NCI-H774 (cell line): ENCODE measurements around the gene PRKG1.
"Not testable (repeated sequence)": the region's sequence is repeated elsewhere in the genome, so short reads cannot be mapped to it uniquely, and the experiment has no call there.

ENCODE experiments used
- DNase-seq: peaks from one replicate; lab custom pipeline; 2025; lab: John Stamatoyannopoulos, UW

Gene PRKG1

DNA sequence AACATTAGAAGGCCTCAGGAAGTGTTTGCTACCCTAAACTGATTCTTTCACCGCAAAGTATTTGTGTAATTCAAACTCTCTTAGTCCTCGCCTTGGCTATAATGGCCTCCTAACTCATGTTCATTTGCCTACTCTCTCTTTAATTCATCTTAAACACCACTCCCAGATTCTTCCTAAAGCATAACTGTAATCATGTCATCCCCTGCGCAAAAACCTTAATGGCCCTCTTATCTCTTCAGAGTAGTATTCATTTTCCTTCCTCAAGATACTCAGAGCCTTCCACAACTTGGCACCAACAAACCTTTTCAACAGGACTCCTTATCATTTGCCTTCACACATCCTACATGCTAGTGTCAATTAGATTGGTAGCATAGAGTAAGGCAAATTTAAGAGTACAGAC is 582.2 kb downstream of the PRKG1 start:
- no peak for DNase-seq

DNA sequence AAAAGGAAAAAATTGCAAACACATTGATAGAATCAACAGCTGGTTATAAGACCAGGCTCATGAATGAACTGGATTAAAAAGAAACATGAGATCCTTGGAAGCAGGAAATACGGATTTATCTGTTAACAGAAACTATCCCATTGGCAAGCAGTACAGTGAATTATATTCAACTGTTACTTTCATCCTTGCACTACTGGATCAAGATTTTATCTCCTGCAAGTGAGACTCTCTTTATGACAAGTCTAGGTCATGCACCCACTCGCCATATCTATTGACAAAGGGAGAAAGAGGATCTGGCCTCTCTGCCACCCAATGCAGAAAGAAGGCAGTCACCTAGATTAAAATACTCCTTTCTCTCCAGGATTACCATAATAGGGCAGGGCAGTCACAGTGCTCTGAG is 583.7 kb downstream of the PRKG1 start:
- no peak for DNase-seq

DNA sequence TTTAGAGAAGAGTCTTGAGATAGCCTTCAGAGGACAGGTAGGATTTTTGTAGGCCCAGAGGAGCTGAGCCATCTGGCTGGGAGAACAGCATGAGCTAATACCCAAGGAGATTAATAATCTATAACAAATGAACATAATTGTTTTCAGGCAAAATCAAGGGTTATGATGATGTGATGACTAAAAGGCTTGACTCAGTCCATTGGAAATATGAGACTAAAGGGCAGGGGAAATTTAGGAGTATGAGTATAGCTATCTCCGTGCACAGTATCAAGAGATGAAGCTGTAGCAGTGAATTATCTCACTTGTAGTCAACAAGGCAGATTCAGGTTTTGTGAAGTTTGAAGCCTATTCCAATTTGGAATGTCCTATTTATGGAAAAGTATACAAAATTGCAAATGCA is 585.1 kb downstream of the PRKG1 start:
- no peak for DNase-seq

DNA sequence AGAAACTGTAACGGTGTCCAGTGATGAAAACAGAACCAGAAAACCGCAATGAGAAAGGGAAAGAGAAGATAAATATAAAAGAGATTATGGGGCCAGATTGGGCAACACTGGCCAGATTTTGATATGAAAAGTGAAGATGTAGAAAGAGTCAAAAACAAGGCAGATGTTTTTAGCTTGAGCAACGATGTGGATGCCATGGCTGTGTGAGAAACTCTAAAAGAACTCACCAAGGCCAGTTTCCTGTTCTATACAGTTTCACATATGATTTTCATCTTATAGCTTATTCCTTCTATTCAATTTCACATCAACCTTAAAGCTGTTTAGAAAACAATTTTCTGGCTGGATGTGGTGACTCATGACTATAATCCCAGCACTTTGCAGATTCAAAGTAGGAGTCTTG is 588.8 kb downstream of the PRKG1 start:
- DNase-seq = no peak

DNA sequence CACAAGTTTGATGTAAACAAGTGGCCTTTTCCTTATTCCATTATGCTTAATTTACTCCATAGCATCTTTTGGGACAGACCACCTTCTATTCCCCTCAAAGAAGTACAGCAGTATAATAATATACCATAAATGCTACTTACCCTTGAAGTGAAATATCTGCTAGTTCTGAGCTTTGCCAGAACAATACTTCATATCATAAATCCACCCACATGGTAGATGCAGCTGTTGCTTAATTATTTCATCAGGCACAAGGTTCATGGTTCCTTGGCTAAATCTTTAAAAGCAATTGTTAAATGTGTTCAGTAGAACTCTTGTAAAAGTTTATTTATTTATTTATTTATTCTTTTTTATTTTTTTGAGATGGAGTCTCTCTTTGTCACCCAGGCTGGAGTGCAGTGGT is 592.2 kb downstream of the PRKG1 start:
- no peak for DNase-seq

DNA sequence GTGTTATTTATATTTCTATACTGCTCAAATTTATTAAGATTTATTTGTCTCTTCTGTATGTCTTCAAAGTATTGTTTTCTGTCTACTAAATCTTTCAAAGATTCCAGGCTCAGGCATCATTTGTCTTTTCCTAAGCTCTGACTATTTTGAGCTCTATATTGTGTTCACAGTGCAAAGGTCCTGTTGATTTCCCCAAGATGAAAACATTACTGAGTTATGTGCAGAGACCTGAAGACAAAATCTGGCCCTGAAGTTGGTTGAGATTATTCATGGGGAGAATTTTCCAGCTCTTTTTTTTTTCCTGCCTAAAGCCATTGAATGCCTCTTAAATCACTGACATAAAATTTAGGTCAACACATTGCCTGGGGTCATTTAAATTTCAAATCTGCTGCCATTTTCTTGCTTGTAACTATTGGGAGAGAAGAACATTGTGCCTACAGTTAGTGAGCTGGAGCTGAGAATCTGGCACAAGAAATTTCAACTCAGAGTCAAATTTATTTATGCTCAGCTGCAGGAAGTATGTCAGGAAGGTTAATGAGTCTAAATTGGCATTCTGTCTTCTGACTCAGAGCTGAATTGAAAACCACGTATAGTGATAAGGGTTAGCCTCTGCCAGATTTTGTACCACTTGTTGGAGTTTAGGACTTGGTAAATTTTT is 593.5 kb downstream of the PRKG1 start:
- DNase-seq = no peak

DNA sequence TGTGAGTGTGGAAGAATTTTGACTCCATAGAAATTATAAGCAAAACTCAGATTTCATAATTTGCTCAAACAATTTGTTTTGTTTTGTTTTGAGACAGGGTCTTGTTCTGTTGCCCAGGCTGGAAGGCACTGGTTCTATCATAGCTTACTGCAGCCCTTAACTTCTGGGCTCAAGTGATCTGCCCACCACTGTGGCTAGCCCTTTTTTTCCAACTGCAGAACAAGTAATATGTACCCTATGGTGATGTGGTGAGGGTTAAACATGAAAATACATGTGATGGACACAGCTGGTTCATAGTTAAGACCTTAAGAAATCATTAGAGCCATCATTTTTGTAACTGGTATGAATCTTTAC is 594.0 kb downstream of the PRKG1 start:
- DNase-seq = no peak

DNA sequence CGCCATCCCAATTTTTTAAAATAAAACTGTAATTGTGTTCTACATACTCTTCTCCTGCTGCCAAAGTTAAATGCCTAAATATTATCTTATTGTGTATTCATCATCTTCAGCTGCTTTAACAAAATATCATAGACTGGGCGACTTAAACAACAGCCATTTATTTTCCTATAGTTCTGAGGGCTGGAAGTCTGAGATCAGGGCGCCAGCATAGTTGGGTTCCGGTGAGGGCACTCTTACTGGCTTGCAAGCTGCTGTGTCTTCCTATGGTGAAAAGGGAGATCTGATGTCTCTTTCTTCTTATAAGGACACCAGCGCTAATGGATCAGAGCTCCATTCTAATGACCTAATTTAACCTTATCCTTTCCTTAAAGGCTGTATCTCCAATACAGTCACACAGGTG is 594.8 kb downstream of the PRKG1 start:
- no peak for DNase-seq

DNA sequence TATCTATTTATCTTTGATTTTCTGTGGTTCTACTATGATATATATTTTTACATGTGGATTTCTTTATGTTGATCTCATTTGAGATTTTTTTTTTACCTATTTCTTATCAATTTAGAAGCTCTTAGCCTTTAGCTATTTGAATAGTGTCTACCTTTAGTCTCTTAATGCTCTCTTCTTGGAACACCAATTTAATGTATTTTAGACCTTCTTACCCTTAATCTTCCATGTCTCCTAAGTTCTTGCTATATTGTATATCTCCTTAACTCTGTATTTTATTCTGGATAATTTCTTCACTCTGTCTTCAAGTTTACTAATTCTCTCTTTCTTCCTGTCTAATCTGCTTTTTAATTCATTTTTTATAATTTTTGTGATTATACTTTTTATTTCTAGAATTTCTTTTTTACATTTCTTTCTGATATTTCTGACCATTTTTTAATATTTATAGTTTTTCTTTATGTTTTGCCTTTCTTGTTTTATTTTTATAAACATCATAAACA is 597.8 kb downstream of the PRKG1 start:
- DNase-seq = no peak

DNA sequence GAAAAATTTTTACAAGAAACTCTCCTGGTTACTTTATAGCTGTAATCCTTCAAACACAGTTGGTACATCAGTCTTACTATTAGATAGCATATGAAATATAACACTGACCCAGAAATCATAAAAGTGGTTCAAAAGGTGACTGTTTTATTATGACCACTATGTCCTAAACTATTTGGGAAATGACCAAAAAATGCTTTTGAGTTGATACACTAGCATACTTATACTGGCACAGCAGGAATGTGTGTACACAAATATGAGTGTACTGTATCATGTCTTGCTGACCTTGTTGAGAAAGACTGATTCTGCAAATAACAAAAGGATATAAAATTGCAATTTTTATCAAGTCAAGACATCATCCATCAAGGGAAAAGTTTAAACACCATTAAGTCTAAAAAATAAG is 600.8 kb downstream of the PRKG1 start:
- DNase-seq = no peak

DNA sequence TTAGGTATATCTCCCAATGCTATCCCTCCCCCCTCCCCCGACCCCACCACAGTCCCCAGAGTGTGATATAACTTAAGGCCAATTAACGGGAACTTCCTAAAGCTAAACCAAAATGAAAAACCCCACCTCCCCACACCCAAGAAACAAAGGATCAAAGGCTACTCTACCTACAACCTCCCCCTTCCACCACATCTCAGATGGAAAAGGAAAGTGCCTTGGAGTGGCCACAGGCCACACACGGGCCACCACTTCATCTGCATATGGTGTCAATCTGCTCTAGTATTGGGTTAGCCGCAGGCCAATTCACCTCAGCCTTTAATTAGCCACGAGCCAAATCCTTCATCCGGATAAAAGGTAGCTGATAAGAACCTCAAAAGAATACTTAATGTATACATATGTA is 605.6 kb downstream of the PRKG1 start:
- no peak for DNase-seq

DNA sequence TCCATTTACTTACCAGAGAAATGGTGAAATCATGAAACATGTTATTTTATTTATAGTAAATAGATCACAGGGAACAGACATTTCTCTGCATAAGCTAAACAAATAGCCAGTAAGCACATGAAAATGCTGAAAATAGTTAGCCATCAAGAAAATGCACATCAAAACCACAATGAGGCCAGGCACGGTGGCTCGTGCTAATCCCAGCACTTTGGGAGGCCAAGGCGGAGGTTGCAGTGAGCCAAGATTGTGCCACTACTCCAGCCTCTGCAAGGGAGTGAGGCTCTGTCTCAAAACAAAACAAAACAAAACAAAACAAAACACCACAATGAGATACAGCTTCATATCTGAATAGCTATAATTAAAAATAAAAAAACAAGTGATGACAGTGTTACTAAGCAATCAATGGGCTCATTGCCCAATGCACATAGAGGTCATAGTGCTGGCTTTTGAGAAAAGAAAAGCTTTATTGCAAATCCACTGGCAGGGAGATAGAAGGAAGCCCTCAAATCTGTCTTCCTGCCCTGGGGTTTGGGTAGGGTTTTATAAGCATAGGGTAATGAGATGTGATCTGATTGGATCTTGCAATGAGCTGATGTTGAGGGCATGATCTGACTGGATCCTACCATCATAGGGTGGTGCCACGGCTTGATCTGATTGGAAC is 608.9 kb downstream of the PRKG1 start:
- DNase-seq = no peak

DNA sequence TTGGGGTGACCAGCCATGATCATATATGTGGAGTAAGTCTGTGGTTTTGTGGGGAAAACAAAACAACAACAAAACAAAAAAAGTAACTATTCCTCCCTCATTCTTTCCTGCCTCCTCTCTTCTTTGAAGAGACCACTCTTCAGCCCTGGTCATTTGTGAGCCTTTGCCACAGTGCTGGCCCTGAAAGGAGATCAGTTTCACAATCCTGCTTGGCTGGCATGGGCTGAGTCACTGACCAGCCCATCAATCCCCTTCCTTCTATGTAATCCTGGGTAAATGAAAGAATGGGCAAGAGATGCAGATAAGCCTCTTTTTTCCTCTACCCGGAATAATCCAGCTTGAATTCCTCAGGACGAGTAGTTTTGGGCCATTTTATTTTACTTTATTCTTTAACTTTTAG is 611.5 kb downstream of the PRKG1 start:
- no peak for DNase-seq

DNA sequence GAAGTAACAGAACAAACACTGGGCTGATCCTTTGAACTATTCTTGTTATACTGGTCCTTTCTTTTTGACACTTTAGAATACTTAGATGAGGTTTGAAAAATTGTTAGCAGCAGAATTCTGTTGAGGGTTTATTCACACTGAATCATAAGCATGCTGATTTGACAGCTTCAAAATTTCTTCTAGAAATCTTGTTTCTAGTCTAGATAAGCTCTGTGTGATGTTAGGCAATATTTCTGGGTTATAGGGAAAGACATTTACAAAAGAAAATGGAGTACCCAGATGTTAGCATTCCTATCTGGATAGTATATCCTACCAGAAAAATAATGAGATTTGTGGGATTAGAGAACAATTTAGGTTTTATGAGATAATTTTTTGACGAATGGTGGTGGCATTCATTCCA is 613.0 kb downstream of the PRKG1 start:
- DNase-seq = no peak

DNA sequence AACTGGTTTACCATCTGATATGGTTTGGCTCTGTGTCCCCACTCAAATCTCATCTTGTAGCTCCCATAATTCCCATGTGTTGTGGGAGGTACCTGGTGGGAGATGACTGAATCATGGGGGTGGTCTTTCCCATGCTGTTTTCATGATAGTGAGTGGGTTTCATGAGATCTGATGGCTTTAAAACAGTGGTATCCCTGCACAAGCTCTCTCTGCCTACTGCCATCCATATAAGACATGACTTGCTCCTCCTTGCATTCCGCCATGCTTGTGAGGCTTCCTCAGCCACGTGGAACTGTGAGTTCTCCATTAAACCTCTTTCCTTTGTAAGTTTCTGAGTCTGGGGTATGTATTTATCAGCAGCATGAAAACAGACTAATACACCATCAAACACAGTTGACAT is 614.5 kb downstream of the PRKG1 start:
- DNase-seq = not testable (repeated sequence)

DNA sequence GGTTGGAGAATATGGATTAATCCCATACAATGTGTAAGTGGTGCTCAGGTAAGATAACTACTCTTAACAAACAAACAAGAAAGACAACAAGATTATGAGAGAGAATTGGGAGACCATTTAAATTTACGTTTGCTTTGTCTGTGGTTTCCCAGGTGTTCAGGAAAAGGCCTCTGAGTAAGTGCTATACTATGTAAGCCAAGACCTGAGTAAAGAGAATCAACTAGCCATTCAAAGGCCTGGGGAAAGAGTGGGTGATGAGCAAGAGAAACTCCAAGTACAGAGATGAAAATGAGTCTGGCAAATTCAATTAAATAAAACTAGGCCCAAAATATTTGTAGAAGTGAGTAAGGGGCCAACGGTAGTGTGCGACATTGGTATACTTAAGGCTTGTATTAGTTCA is 615.2 kb downstream of the PRKG1 start:
- DNase-seq = no peak

DNA sequence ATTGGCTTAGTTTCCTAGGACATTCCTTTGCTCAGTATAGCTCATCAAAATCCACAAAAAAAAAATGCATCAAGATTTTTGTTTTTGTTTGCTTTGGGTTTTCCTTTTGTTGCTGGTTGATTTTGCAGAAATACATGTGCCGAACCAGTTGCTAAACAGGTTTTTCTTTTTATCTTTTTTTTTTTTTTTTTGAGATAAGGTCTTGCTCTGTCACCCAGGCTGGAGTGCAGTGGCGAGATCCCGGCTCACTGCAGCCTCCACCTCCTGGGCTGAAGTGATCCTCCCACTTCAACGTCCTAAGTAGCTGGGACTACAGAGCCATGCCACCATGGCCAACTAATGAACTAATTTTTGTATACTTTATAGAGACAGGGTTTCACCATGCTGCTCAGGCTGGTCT is 616.8 kb downstream of the PRKG1 start:
- no peak for DNase-seq

DNA sequence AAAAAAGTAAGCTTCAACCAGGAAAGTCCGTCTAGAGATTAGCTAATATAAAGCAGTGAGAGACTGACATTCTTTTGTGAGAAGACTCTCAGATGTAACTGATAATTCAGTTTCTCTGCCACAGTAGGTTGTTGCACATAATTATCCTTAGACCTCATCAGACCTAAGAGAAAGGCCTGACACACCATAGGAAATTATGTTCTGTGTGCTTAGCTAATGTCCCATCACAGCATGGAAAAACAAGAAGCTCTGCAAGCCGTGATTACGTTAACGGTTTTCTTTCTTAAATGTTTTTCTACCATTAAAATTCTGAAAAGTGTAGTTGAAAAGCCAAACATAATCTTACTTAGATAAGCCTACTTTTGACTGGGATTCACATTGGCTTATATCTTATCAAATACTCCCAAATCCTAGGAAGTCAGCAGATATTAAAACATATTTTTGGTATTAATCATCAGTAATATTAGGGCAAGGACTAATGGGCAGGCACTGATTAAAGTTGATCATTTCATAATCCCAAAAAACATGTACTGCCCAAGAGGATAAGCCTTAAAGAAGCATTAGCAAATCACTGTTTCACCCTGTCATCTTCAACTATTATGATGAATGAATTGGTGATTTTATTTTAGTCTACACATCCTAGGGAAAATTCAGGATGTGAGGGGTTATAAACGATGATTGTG is 619.9 kb downstream of the PRKG1 start:
- DNase-seq = no peak

DNA sequence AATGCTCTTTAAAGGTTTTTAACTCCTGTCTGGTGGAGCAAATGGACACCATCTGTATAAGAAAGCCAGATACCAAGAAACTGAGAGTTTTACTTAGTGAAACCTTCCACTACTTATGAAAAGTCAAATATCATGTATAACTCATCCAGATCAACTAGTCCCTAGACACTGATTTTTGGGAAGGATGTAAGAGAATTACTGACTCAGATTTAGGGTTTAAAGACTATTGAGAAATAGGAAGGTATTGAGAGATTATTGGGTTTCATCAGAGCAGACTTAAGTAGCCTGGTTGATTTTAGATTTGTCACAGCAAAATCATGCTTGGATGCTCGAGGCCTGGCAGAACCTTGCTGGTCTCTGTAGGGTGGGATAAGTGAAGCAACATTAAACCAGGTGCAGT is 622.0 kb downstream of the PRKG1 start:
- DNase-seq = no peak

DNA sequence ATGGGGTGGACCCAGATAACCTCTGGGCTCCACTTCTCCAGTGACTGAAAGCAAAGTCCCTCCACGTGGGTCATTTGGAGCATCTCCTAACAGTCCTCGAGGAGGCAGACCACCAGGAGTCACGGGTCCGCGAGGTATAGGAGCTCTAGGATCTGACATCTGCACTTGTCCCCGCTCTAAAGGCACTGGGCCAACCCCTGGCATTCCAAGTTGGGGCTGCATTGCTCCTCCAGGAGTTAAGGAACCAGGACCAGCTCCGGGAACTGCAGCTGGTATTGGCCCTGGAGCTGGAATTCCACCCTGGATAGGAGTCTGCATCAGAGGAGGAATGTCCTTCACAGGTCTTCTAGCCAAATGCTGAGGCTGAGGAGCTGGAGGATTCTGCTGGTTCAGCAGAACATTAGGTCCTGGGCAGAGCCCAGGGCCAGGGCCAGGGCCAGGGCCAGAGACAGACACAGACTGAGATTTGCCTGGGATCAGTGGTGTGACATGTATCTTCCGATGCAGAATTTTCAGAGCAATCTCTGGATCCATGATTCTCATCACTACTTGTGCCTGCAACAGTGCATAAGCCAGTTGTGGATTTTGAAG is 624.3 kb downstream of the PRKG1 start:
- no peak for DNase-seq

DNA sequence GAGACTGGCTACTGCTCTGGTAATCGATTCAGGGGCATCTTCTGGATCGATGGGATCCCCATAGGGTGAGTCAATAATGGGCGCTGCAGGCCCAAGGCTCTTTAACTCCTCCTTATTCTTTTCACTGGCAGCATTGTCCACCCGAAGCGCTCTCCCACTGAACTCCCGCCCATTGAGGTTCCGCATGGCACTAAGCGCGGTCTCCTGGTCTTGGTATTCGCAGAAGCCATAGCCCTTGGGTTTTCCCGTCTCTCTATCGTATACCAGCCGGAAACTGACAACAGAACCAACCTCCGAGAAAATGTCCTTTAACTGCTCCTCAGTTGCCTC is 624.8 kb downstream of the PRKG1 start:
- peak; percentile 40 for DNase-seq

DNA sequence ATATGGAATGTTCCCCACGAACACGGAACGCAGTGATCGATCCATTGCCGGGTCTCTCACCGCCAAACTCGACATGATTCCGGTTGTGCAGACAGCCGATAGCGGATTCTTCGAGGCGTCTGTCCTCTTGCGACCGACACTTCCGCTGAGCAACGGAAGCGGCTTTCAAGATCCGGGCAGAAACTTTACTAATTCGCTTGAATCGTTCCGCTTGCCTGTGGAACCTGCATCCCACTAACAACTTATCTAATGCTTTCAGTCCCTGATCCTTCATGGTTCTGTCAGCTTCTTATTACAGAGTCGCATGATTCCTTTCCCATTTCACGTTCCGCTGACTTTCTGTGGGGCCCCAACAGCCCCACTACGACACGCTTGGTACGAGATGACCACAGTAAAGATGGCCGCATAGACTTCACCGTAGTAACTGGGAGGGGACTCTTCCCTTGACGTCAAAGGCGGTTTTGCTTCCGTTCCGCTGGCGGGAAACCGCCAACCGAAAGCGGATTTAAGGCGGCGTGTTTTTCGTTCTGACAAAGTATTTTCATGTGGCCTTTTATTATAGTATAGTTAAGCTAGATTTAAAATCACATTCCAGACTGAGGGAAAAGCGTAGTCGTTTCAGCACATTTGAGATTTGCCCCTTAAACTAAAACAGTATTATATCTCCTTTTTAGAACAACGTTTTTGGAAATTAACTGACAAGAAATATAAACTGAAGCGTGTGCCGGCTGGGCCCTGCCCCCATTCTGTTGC is 625.4 kb downstream of the PRKG1 start, which contains the start of gene CSTF2T:
Gene CSTF2T, minus strand, starts transcription at position 121 of the 753 bp plus-strand sequence. Its CDS starts 46 bp downstream, at position 75.
- DNase-seq = peak; percentile 90
